Measurements from ENCODE around the gene NHS.

DNA sequence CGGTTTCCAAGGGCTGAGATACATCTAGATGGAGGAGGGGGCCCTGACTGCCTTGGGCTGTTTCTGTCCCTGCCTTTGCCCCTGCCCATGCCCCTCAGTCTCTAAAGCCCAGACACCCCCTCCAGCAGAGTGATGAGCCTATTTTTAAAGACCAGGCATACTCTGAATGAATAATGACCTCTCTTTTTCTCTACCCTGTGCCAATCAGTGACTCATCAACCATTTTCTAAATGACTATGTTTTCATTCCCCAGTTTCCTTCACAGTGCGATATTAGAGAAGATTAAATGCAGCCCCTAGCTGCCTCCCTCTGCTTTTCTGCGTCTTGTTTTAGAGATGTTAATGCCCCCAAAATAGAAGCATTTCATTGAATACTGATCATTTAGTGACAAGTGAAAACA is 15.5 kb upstream of the NHS start:
- TF ChIP-seq, protein P1, sequence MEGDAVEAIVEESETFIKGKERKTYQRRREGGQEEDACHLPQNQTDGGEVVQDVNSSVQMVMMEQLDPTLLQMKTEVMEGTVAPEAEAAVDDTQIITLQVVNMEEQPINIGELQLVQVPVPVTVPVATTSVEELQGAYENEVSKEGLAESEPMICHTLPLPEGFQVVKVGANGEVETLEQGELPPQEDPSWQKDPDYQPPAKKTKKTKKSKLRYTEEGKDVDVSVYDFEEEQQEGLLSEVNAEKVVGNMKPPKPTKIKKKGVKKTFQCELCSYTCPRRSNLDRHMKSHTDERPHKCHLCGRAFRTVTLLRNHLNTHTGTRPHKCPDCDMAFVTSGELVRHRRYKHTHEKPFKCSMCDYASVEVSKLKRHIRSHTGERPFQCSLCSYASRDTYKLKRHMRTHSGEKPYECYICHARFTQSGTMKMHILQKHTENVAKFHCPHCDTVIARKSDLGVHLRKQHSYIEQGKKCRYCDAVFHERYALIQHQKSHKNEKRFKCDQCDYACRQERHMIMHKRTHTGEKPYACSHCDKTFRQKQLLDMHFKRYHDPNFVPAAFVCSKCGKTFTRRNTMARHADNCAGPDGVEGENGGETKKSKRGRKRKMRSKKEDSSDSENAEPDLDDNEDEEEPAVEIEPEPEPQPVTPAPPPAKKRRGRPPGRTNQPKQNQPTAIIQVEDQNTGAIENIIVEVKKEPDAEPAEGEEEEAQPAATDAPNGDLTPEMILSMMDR (conservative IDR thresholded peaks at IDR 0.05; ENCODE audit: low read depth, low read length) = no peak
- TF ChIP-seq BHLHE40 (IDR thresholded peaks at IDR 0.05; ENCODE audit: low read depth, low read length) (no peak), POLR2A (IDR thresholded peaks at IDR 0.05; ENCODE audit: low read depth, low read length) (no peak), CHD1 (IDR thresholded peaks at IDR 0.05; ENCODE audit: low read depth, low read length) (no peak), SMC3 (IDR thresholded peaks at IDR 0.05; ENCODE audit: low read depth, low read length) (no peak), CEBPB (IDR thresholded peaks at IDR 0.05; ENCODE audit: low read depth, low read length) (no peak), FOS (IDR thresholded peaks at IDR 0.05; ENCODE audit: low read depth, low read length) (no peak), NFE2L2 (IDR thresholded peaks at IDR 0.05; ENCODE audit: low read depth, low read length) (no peak)
- TF ChIP-seq, protein P2, sequence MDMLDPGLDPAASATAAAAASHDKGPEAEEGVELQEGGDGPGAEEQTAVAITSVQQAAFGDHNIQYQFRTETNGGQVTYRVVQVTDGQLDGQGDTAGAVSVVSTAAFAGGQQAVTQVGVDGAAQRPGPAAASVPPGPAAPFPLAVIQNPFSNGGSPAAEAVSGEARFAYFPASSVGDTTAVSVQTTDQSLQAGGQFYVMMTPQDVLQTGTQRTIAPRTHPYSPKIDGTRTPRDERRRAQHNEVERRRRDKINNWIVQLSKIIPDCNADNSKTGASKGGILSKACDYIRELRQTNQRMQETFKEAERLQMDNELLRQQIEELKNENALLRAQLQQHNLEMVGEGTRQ (IDR thresholded peaks at IDR 0.05; ENCODE audit: low read depth, low read length) = no peak
